C4-2B (cell line): ENCODE data around the gene NDFIP2.

Source experiments
- ZFX ChIP-seq: fragments of 450-650 bp; IDR thresholded peaks from 2 replicates; pipeline ENCODE4 v1.6.1; 2017
- TF ChIP-seq, protein P1 (sequence below): fragments of 450-650 bp; conservative IDR thresholded peaks from 2 replicates; pipeline ENCODE4 v1.5.1; 2017; ENCODE audit warnings: mild to moderate bottlenecking

DNA sequence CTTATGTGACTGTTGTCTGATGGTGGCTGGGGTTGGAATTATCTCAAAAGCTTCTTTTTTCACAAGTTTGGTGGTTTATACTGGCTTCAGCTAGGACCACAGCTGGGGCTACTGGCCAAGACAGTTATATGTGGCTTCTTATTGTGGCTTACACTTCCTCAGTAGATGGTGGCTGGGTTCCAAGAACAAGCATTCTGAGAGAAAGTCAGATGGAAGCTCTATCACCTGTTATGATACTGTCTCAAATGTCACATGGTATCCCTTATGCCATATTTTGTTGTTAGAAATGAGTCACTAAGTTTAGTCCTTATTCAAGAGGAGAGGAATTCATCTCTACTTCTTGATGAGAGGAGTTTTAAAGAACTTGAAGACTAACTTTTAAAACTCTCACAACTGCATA lies 41.6 kb downstream of the NDFIP2 start:
- TF ChIP-seq, protein P1, sequence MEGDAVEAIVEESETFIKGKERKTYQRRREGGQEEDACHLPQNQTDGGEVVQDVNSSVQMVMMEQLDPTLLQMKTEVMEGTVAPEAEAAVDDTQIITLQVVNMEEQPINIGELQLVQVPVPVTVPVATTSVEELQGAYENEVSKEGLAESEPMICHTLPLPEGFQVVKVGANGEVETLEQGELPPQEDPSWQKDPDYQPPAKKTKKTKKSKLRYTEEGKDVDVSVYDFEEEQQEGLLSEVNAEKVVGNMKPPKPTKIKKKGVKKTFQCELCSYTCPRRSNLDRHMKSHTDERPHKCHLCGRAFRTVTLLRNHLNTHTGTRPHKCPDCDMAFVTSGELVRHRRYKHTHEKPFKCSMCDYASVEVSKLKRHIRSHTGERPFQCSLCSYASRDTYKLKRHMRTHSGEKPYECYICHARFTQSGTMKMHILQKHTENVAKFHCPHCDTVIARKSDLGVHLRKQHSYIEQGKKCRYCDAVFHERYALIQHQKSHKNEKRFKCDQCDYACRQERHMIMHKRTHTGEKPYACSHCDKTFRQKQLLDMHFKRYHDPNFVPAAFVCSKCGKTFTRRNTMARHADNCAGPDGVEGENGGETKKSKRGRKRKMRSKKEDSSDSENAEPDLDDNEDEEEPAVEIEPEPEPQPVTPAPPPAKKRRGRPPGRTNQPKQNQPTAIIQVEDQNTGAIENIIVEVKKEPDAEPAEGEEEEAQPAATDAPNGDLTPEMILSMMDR, result no peak
- no peak for TF ChIP-seq ZFX
